HEK293 (cell line): Measurements from ENCODE around the gene PRKRA.
A peak's percentile ranks its signal among the peaks of the same experiment; 100 is the strongest.

Experiments used
- CTCF ChIA-PET: fragments of 350-600 bp; formaldehyde crosslinking; extraction: SDS; loops from one replicate; lab custom pipeline; 2021; ENCODE audit warnings: antibody characterized with exemption; lab: Yijun Ruan, JAX
- POLR2A ChIA-PET: fragments of 300-600 bp; formaldehyde crosslinking; extraction: SDS; loops from one replicate; lab custom pipeline; 2020; ENCODE audit warnings: antibody characterized with exemption, inconsistent platforms; lab: Yijun Ruan, JAX
- H3K27ac ChIP-seq: fragments of 200-500 bp; sonication (Bioruptor generic); 2 replicates; pipeline ENCODE4 v1.5.1; 2014; ENCODE audit warnings: low read depth, low read length, control low read depth, inconsistent platforms; ENCODE audit errors: extremely low read depth
- H3K36me3 ChIP-seq, 2 experiments: fragments of 200-500 bp in 1 of 2; sonication (Bioruptor generic) in 1 of 2; 1 replicate in 1 of 2; 2 replicates in 1 of 2; pipeline ENCODE4 v1.5.1; 2014 to 2017; ENCODE audit warnings: inconsistent platforms in 2 of 2, low read length in 2 of 2; ENCODE audit not compliant: control insufficient read depth in 2 of 2, insufficient read depth in 1 of 2
- H3K4me1 ChIP-seq: fragments of 200-500 bp; sonication (Bioruptor generic); 2 replicates; pipeline ENCODE4 v1.5.1; 2014; ENCODE audit warnings: mild to moderate bottlenecking, low read length, inconsistent platforms; ENCODE audit not compliant: control insufficient read depth, insufficient read depth
- H3K4me3 ChIP-seq: 2 replicates; pipeline ENCODE4 v1.5.1; 2011; ENCODE audit warnings: low read depth, mild to moderate bottlenecking, control low read depth, low read length, moderate library complexity
- H3K9me3 ChIP-seq: fragments of 200-500 bp; sonication (Bioruptor generic); 2 replicates; pipeline ENCODE4 v1.5.1; 2014; ENCODE audit warnings: low read depth, low read length, inconsistent platforms; ENCODE audit not compliant: control insufficient read depth, insufficient read depth
- GLI2 ChIP-seq: fragments of 450-650 bp; formaldehyde crosslinking; IDR thresholded peaks from 2 replicates; pipeline ENCODE4; 2017; ENCODE audit warnings: missing biosample characterization, missing genetic modification characterization, low read depth, borderline replicate concordance
- KLF1 ChIP-seq: fragments of 450-650 bp; formaldehyde crosslinking; IDR thresholded peaks from 2 replicates; pipeline ENCODE4 v1.5.1; 2016; ENCODE audit warnings: missing biosample characterization, missing genetic modification characterization
- ZBTB8A ChIP-seq: fragments of 450-650 bp; formaldehyde crosslinking; IDR thresholded peaks from 2 replicates; pipeline ENCODE4 v1.5.1; 2016; ENCODE audit warnings: missing biosample characterization, missing genetic modification characterization
- ZNF121 ChIP-seq: fragments of 450-650 bp; formaldehyde crosslinking; IDR thresholded peaks from 2 replicates; pipeline ENCODE4 v1.5.1; 2016; ENCODE audit warnings: missing biosample characterization, missing genetic modification characterization
- ZNF146 ChIP-seq: fragments of 450-650 bp; formaldehyde crosslinking; IDR thresholded peaks from 2 replicates; pipeline ENCODE4 v1.5.1; 2016; ENCODE audit warnings: missing biosample characterization, missing genetic modification characterization
- ZNF174 ChIP-seq: fragments of 450-650 bp; formaldehyde crosslinking; IDR thresholded peaks from 2 replicates; pipeline ENCODE4 v1.5.0; 2017; ENCODE audit warnings: missing biosample characterization, mild to moderate bottlenecking, missing genetic modification characterization
- ZNF23 ChIP-seq: fragments of 450-650 bp; formaldehyde crosslinking; IDR thresholded peaks from 2 replicates; pipeline ENCODE4 v1.5.1; 2016; ENCODE audit warnings: missing biosample characterization, missing genetic modification characterization, borderline replicate concordance
- ZNF302 ChIP-seq: fragments of 450-650 bp; formaldehyde crosslinking; IDR thresholded peaks from 2 replicates; pipeline ENCODE4 v1.5.1; 2016; ENCODE audit warnings: missing biosample characterization, missing genetic modification characterization, low read depth
- ZNF776 ChIP-seq: fragments of 450-650 bp; formaldehyde crosslinking; IDR thresholded peaks from 2 replicates; pipeline ENCODE4 v1.5.0; 2017; ENCODE audit warnings: missing biosample characterization, missing genetic modification characterization, borderline replicate concordance
- TF ChIP-seq, protein P1 (sequence below): fragments of 450-650 bp; formaldehyde crosslinking; IDR thresholded peaks from 2 replicates; pipeline ENCODE4 v1.5.1; 2016; ENCODE audit warnings: missing biosample characterization, missing genetic modification characterization, low read depth
- TF ChIP-seq, protein P2 (sequence below): fragments of 450-650 bp; formaldehyde crosslinking; IDR thresholded peaks from 2 replicates; pipeline ENCODE4 v1.5.1; 2016; ENCODE audit warnings: missing biosample characterization, missing genetic modification characterization
- TF ChIP-seq, protein P3 (sequence below): fragments of 450-650 bp; formaldehyde crosslinking; IDR thresholded peaks from 2 replicates; pipeline ENCODE4 v1.5.1; 2016; ENCODE audit warnings: missing biosample characterization, missing genetic modification characterization
- TF ChIP-seq, protein P4 (sequence below): fragments of 450-650 bp; formaldehyde crosslinking; IDR thresholded peaks from 2 replicates; pipeline ENCODE4 v1.5.1; 2016; ENCODE audit warnings: missing biosample characterization, missing genetic modification characterization
- TF ChIP-seq, protein P5 (sequence below): fragments of 450-650 bp; IDR thresholded peaks from 2 replicates; pipeline ENCODE4 v1.5.1; 2018; ENCODE audit warnings: missing biosample characterization, mild to moderate bottlenecking, missing genetic modification characterization
- TF ChIP-seq, protein P6 (sequence below): fragments of 450-650 bp; formaldehyde crosslinking; IDR thresholded peaks from 2 replicates; pipeline ENCODE4 v1.5.1; 2016; ENCODE audit warnings: missing biosample characterization, missing genetic modification characterization

The PRKRA gene

DNA sequence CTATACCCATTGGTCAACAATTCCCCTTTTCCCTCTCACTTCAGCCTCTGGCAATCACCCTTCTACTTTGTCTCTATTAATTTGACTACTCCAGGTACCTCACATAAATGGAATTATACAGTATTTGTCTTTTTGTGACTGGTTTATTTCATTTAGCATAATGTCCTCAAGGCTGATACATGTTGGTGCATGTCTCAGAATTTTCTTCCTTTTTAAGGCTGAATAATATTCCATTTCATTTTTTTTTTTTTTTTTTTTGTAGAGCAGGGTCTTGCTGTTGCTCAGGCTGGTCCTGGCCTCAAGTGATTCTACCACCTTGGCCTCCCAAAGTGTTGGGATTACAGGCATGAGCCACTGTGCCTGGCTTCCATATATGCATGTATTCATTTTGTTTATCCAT is 25.5 kb upstream of the PRKRA start:
- Histone ChIP-seq H3K36me3 (no peaks in the 10 kb centered on the region), H3K4me1 (peaks cover 5% of the 10 kb centered on the region; the same call in 1 of the 2 replicates), H3K4me3 (no peak overlapping the region), H3K27ac (no peak overlapping the region), H3K9me3 (no peaks in the 10 kb centered on the region)
- CTCF ChIA-PET: no interaction called here
- POLR2A ChIA-PET: interaction anchor here (1.2 kb wide), 1 partner anchor 26 kb away, joined by 7 read pairs; the partner anchor contains the start of genes PJVK and PRKRA
- TF ChIP-seq ZNF23 (tag by site-specific recombination) (no peak), ZNF174 (tag by site-specific recombination) (no peak), ZNF121 (no peak), ZBTB8A (tag by site-specific recombination) (no peak), ZNF146 (tag by site-specific recombination) (peak; percentile 94), KLF1 (tag by site-specific recombination) (no peak)
- TF ChIP-seq, protein P1, sequence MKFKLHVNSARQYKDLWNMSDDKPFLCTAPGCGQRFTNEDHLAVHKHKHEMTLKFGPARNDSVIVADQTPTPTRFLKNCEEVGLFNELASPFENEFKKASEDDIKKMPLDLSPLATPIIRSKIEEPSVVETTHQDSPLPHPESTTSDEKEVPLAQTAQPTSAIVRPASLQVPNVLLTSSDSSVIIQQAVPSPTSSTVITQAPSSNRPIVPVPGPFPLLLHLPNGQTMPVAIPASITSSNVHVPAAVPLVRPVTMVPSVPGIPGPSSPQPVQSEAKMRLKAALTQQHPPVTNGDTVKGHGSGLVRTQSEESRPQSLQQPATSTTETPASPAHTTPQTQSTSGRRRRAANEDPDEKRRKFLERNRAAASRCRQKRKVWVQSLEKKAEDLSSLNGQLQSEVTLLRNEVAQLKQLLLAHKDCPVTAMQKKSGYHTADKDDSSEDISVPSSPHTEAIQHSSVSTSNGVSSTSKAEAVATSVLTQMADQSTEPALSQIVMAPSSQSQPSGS (tag by site-specific recombination): no peak
- TF ChIP-seq, protein P2, sequence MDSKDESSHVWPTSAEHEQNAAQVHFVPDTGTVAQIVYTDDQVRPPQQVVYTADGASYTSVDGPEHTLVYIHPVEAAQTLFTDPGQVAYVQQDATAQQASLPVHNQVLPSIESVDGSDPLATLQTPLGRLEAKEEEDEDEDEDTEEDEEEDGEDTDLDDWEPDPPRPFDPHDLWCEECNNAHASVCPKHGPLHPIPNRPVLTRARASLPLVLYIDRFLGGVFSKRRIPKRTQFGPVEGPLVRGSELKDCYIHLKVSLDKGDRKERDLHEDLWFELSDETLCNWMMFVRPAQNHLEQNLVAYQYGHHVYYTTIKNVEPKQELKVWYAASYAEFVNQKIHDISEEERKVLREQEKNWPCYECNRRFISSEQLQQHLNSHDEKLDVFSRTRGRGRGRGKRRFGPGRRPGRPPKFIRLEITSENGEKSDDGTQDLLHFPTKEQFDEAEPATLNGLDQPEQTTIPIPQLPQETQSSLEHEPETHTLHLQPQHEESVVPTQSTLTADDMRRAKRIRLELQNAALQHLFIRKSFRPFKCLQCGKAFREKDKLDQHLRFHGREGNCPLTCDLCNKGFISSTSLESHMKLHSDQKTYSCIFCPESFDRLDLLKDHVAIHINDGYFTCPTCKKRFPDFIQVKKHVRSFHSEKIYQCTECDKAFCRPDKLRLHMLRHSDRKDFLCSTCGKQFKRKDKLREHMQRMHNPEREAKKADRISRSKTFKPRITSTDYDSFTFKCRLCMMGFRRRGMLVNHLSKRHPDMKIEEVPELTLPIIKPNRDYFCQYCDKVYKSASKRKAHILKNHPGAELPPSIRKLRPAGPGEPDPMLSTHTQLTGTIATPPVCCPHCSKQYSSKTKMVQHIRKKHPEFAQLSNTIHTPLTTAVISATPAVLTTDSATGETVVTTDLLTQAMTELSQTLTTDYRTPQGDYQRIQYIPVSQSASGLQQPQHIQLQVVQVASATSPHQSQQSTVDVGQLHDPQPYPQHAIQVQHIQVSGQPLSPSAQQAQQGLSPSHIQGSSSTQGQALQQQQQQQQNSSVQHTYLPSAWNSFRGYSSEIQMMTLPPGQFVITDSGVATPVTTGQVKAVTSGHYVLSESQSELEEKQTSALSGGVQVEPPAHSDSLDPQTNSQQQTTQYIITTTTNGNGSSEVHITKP (tag by site-specific recombination): no peak
- TF ChIP-seq, protein P3, sequence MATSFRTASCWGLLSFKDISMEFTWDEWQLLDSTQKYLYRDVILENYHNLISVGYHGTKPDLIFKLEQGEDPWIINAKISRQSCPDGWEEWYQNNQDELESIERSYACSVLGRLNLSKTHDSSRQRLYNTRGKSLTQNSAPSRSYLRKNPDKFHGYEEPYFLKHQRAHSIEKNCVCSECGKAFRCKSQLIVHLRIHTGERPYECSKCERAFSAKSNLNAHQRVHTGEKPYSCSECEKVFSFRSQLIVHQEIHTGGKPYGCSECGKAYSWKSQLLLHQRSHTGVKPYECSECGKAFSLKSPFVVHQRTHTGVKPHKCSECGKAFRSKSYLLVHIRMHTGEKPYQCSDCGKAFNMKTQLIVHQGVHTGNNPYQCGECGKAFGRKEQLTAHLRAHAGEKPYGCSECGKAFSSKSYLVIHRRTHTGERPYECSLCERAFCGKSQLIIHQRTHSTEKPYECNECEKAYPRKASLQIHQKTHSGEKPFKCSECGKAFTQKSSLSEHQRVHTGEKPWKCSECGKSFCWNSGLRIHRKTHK (tag by site-specific recombination): no peak
- TF ChIP-seq, protein P4, sequence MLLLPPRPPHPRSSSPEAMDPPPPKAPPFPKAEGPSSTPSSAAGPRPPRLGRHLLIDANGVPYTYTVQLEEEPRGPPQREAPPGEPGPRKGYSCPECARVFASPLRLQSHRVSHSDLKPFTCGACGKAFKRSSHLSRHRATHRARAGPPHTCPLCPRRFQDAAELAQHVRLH: 0 out of 2 replicates have a peak, but pooled peaks have one; percentile 17
- TF ChIP-seq, protein P5, sequence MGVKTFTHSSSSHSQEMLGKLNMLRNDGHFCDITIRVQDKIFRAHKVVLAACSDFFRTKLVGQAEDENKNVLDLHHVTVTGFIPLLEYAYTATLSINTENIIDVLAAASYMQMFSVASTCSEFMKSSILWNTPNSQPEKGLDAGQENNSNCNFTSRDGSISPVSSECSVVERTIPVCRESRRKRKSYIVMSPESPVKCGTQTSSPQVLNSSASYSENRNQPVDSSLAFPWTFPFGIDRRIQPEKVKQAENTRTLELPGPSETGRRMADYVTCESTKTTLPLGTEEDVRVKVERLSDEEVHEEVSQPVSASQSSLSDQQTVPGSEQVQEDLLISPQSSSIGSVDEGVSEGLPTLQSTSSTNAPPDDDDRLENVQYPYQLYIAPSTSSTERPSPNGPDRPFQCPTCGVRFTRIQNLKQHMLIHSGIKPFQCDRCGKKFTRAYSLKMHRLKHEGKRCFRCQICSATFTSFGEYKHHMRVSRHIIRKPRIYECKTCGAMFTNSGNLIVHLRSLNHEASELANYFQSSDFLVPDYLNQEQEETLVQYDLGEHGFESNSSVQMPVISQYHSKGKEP (tag by site-specific recombination): no peak

DNA sequence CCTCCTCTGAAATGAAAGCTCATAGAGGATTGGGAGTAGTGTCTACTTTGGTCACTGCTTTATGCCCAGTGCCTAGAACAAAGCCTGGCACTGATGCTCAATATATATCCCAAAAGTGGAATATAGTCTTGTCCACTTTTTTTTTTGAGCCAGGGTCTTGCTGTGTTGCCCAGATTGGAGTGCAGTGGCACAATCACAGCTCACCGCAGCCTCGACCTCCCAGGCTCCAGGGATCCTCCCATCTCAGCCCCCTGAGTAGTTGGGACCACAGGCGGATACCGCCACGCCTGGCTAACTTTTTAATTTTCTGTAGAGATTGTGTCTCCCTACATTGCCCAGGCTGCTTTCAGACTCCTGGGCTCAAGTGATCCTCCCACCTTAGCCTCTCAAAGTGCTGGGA is 23.6 kb upstream of the PRKRA start:
- H3K9me3 ChIP-seq: no peaks in the 10 kb centered on the region
- CTCF ChIA-PET: interaction anchor here (0.6 to 0.8 kb wide), 2 partner anchors 21 to 23 kb away, joined by 3 to 5 read pairs; partner anchors contain the start of genes PJVK and PRKRA
- no peak overlapping the region for H3K27ac ChIP-seq
- TF ChIP-seq ZNF302 (no peak), ZNF776 (no peak), ZNF121 (peak; percentile 76), GLI2 (no peak)
- TF ChIP-seq, protein P6, sequence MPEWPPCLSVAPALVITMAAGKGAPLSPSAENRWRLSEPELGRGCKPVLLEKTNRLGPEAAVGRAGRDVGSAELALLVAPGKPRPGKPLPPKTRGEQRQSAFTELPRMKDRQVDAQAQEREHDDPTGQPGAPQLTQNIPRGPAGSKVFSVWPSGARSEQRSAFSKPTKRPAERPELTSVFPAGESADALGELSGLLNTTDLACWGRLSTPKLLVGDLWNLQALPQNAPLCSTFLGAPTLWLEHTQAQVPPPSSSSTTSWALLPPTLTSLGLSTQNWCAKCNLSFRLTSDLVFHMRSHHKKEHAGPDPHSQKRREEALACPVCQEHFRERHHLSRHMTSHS (tag by site-specific recombination): no peak
- no peak overlapping the region for H3K4me3 ChIP-seq
- POLR2A ChIA-PET: interaction anchor here (1.2 kb wide), 1 partner anchor 24 kb away, joined by 5 read pairs; the partner anchor contains the start of genes PJVK and PRKRA
- no peaks in the 10 kb centered on the region for H3K36me3 ChIP-seq
- H3K4me1 ChIP-seq: peaks cover 5% of the 10 kb centered on the region; the same call in 1 of the 2 replicates
